ENCODE results near the gene SCT.

Gene SCT

DNA sequence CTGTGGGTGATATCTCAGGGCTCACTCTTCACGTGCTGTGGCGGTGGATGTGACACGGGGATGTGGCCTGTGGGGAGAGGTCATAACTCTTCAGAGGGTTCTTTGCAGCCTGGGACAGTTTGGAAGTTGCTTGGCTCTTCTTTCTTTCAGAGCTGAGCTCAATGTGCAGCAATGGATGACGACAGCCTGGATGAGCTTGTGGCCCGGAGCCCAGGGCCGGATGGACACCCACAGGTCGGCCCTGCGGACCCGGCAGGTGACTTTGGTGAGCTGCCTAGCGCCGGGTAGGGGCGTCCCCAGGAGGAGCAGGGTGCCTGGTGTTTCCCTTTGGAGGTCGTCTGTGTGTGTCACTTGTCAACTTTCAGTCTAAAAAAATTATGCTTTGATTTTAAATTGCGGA, 45.6 kb downstream of the SCT start:
- no peak for DNase-seq

DNA sequence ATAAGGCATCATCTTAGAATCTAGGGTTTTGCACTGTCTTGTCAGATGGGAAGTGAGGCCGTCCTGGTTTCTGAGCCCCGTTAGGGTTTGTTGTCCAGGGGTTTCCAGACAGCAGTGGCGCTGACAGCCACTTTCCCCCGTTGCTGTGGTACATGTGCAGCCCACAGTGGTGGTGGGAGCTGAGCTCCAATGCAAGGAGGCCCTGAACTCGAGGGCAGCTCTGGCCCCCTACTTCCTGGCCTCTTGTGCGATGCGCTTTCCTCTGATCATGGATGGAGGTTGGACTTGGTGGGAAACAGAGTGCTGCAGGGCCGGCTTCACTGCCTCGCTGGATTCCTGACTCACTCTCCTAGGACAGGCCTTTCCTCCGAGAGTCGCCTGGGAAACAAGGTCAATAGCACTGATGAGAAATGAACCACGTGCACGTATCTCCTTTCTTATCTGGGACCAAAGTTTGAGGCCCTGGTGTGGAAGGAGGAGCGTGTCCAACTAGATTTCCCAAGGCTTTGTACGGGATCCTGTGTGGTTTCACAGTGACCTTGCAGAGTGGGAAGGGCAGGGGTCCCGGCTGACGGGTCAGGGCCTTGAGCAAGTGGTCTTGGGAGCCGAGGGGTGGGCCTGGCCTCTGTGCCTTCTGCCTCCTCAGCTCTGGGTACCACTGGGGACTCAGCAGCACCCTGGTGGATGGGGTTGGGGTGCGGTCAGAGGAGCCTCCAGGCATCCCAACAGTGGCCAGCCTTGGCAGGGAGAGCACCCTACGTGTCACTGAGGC, 47.0 kb downstream of the SCT start:
- DNase-seq: no peak

DNA sequence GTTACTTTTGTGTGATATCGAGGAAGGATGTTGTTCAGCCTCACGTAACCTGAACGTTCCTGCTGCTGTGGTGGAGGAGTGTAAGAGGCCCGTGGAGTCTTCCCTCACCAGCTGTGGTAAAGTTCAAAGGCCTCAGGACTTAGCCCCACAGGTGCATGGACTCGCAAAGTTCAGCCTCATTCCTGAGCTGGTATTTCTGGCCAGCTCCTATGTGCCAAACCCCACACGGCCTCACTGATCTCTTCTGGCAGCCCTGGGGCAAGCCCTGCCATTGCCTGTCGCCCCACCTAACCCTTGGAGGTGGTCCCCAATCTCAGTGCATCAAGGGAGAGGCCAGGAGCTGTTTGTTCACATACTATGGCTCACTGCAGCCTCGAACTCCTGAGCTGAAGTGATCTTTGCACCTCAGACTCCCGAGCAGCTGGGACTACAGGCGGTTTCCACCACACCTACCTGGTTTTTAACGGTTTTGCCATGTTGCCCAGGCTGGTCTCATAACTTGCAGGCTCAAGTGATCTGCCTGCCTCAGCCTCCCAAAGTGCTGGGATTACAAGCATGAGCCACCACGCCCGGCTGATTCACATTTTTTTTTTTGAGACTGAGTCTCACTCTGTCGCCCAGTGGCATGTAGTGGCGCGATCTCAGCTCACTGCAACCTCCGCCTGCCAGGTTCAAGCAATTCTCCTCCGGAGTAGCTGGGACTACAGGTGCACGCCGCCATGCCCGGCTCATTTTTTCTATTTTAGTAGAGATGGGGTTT, 48.5 kb downstream of the SCT start:
- no peak for DNase-seq

GRCh38 chr11:577611-577894, 49.4 kb downstream of the SCT start:
- no peak for DNase-seq

- DNase-seq: no peak
Observed at GRCh38 chr11:576811-577610, 50.0 kb downstream of the SCT start.
